IMR-90 (cell line): Measurements from ENCODE around the gene CIAO2A.

Experiments
- BHLHE40 ChIP-seq: fragments of 150-350 bp; IDR thresholded peaks from 2 replicates; pipeline ENCODE4 v1.6.1; 2016; ENCODE audit warnings: mild to moderate bottlenecking, low read depth, low read length
- CEBPB ChIP-seq: IDR thresholded peaks from 2 replicates; pipeline ENCODE4 v1.6.1; 2012; ENCODE audit warnings: low read depth, low read length, improper control_type of control experiment
- FOS ChIP-seq: fragments of 150-350 bp; IDR thresholded peaks from 2 replicates; pipeline ENCODE4 v1.6.1; 2016; ENCODE audit warnings: low read depth, low read length
- MXI1 ChIP-seq: IDR thresholded peaks from 2 replicates; pipeline ENCODE4 v1.6.1; 2012; ENCODE audit warnings: low read depth, mild to moderate bottlenecking, low read length, moderate library complexity, borderline replicate concordance
- POLR2A ChIP-seq: IDR thresholded peaks from 2 replicates; pipeline ENCODE4 v1.6.1; 2012; ENCODE audit warnings: mild to moderate bottlenecking, low read depth, low read length
- RFX5 ChIP-seq: IDR thresholded peaks from 2 replicates; pipeline ENCODE4 v1.8.0; 2012; ENCODE audit warnings: low read depth, mild to moderate bottlenecking, low read length, moderate library complexity
- TF ChIP-seq, protein P1 (sequence below): conservative IDR thresholded peaks from 2 replicates; pipeline ENCODE4 v1.5.1; 2012; ENCODE audit warnings: mild to moderate bottlenecking, low read depth, low read length, improper control_type of control experiment
- TF ChIP-seq, protein P2 (sequence below): fragments of 150-350 bp; IDR thresholded peaks from 2 replicates; pipeline ENCODE4 v1.6.1; 2016; ENCODE audit warnings: low read depth, mild to moderate bottlenecking, low read length, moderate library complexity, borderline replicate concordance
- TF ChIP-seq, protein P3 (sequence below): fragments of 150-350 bp; IDR thresholded peaks from 2 replicates; pipeline ENCODE4 v1.6.1; 2017; ENCODE audit warnings: mild to moderate bottlenecking, antibody characterized with exemption, low read length, low read depth

DNA sequence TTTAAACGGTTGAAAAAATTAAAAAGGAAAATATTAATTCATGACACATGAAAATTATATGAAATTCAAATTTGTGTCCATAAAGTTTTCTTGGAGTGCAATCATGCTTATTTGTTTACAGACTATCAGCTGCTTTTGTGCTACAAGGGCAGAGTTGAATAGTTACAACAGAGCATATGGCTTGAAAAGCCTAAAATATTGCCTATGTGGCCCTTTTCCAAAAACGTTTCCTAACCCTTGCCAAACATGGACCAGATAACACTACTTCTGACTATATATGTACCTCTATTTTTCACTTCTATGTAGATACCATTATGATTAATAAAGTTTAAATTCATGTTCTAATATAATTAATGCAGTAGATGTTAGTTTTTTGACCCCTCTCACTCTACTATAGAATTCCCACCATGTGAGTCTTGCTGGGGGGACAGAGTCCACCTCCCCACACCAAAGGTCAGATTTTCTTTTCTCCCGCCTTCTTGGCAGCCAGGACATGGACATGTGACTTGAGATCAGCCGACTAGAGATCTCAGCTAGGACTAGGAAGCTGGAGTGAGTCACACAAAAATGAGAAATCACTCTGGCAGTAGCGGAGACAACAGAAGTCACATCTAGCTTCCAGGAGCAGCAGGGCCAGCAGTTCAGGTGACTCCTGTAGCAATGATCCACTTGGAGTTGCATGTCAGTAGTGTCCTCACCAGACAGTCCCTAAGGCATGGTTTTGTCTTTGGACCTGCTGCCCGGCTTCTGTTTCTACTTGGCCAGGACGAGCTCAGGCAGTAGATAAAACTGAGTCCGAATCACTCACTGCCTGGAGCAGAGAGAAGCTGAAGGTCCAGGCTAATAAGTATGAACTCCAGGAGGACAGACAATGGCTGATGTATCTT lies 22.4 kb downstream of the CIAO2A start:
- TF ChIP-seq, protein P1, sequence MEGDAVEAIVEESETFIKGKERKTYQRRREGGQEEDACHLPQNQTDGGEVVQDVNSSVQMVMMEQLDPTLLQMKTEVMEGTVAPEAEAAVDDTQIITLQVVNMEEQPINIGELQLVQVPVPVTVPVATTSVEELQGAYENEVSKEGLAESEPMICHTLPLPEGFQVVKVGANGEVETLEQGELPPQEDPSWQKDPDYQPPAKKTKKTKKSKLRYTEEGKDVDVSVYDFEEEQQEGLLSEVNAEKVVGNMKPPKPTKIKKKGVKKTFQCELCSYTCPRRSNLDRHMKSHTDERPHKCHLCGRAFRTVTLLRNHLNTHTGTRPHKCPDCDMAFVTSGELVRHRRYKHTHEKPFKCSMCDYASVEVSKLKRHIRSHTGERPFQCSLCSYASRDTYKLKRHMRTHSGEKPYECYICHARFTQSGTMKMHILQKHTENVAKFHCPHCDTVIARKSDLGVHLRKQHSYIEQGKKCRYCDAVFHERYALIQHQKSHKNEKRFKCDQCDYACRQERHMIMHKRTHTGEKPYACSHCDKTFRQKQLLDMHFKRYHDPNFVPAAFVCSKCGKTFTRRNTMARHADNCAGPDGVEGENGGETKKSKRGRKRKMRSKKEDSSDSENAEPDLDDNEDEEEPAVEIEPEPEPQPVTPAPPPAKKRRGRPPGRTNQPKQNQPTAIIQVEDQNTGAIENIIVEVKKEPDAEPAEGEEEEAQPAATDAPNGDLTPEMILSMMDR = no peak
- TF ChIP-seq BHLHE40 (peak; percentile 52; the same call in 1 of the 2 replicates), CEBPB (peak; percentile 30; the same call in 1 of the 2 replicates), POLR2A (no peak), RFX5 (no peak), FOS (peak; percentile 43; the same call in 1 of the 2 replicates), MXI1 (no peak)
- TF ChIP-seq, protein P2, sequence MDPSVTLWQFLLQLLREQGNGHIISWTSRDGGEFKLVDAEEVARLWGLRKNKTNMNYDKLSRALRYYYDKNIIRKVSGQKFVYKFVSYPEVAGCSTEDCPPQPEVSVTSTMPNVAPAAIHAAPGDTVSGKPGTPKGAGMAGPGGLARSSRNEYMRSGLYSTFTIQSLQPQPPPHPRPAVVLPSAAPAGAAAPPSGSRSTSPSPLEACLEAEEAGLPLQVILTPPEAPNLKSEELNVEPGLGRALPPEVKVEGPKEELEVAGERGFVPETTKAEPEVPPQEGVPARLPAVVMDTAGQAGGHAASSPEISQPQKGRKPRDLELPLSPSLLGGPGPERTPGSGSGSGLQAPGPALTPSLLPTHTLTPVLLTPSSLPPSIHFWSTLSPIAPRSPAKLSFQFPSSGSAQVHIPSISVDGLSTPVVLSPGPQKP = no peak
- TF ChIP-seq, protein P3, sequence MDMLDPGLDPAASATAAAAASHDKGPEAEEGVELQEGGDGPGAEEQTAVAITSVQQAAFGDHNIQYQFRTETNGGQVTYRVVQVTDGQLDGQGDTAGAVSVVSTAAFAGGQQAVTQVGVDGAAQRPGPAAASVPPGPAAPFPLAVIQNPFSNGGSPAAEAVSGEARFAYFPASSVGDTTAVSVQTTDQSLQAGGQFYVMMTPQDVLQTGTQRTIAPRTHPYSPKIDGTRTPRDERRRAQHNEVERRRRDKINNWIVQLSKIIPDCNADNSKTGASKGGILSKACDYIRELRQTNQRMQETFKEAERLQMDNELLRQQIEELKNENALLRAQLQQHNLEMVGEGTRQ = peak; percentile 92
